ENCODE results near the gene MAGI2. TPM values are rescaled to one million over a fixed set of nuclear protein-coding genes. Genes with fewer than 3 reads are reported as not detected.

Gene MAGI2
- total RNA-seq, 2 donors from 2014 or later: 0.05 to 0.09 TPM

GRCh38 chr7:78141522-78142281 is 1311.8 kb downstream of the MAGI2 start:
- H3K27me3 Mint-ChIP-seq: peaks cover 14% of the 10 kb centered on the region
- ATAC-seq (replicated peaks): no peak
- no peak overlapping the region for H3K27ac Mint-ChIP-seq
- H3K4me1 Mint-ChIP-seq: no peaks in the 10 kb centered on the region
- H3K36me3 Mint-ChIP-seq (ENCODE audit: low read depth): no peaks in the 10 kb centered on the region
- H3K9me3 Mint-ChIP-seq: no peaks in the 10 kb centered on the region
- no peak overlapping the region for H3K4me3 Mint-ChIP-seq

- Mint-ChIP-seq H3K4me3 (no peak overlapping the region), H3K27ac (no peak overlapping the region), H3K4me1 (no peaks in the 10 kb centered on the region), H3K9me3 (no peaks in the 10 kb centered on the region), H3K27me3 (peaks cover 8% of the 10 kb centered on the region), H3K36me3 (ENCODE audit: low read depth) (no peaks in the 10 kb centered on the region)
- no peak for ATAC-seq (replicated peaks)
Observed at GRCh38 chr7:78140109-78140508, 1313.4 kb downstream of the MAGI2 start.

DNA sequence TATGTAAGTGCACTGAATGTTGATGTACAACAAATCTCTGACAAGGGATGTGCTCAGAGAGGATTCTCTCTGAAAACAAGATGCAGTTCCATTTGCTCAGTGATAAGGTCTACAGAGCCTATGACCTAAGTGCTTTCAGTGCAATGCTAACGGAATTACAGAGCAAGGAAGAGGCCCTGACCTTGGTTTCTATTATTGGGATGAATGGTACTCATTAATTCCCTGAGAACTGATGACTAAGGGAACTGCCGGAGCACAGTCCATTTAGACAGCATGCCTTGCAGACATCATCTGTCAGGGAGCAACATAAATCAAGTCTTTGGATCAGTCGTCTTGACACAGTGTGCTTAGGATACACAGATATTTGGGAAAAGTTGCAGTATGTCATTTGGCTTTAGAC is 1314.1 kb downstream of the MAGI2 start:
- H3K27me3 Mint-ChIP-seq: peaks cover 8% of the 10 kb centered on the region
- H3K4me1 Mint-ChIP-seq: no peaks in the 10 kb centered on the region
- no peak overlapping the region for H3K27ac Mint-ChIP-seq
- no peak overlapping the region for H3K4me3 Mint-ChIP-seq
- no peaks in the 10 kb centered on the region for H3K9me3 Mint-ChIP-seq
- no peaks in the 10 kb centered on the region for H3K36me3 Mint-ChIP-seq (ENCODE audit: low read depth)
- ATAC-seq (replicated peaks): no peak

- H3K4me3 Mint-ChIP-seq: no peak overlapping the region
- no peak overlapping the region for H3K27ac Mint-ChIP-seq
- ATAC-seq (replicated peaks): no peak
- H3K4me1 Mint-ChIP-seq: no peaks in the 10 kb centered on the region
- no peaks in the 10 kb centered on the region for H3K36me3 Mint-ChIP-seq (ENCODE audit: low read depth)
- peaks cover 4% of the 10 kb centered on the region for H3K27me3 Mint-ChIP-seq
- H3K9me3 Mint-ChIP-seq: no peaks in the 10 kb centered on the region
Observed at GRCh38 chr7:78134774-78135173, 1318.7 kb downstream of the MAGI2 start.

GRCh38 chr7:78134256-78134655 is 1319.2 kb downstream of the MAGI2 start:
- no peak for ATAC-seq (replicated peaks)
- Mint-ChIP-seq H3K27me3 (peaks cover 4% of the 10 kb centered on the region), H3K36me3 (ENCODE audit: low read depth) (no peaks in the 10 kb centered on the region), H3K9me3 (no peaks in the 10 kb centered on the region), H3K27ac (no peak overlapping the region), H3K4me1 (no peaks in the 10 kb centered on the region), H3K4me3 (no peak overlapping the region)

- Mint-ChIP-seq H3K27ac (no peak overlapping the region), H3K4me3 (no peak overlapping the region), H3K9me3 (no peaks in the 10 kb centered on the region), H3K36me3 (ENCODE audit: low read depth) (no peaks in the 10 kb centered on the region), H3K4me1 (no peaks in the 10 kb centered on the region), H3K27me3 (peaks cover 5% of the 10 kb centered on the region)
- no peak for ATAC-seq (replicated peaks)
Observed at GRCh38 chr7:78130446-78131215, 1322.8 kb downstream of the MAGI2 start.

- no peak for ATAC-seq (replicated peaks)
- Mint-ChIP-seq H3K4me3 (no peak overlapping the region), H3K4me1 (no peaks in the 10 kb centered on the region), H3K27ac (no peak overlapping the region), H3K36me3 (ENCODE audit: low read depth) (no peaks in the 10 kb centered on the region), H3K9me3 (no peaks in the 10 kb centered on the region), H3K27me3 (peaks cover 5% of the 10 kb centered on the region)
Observed at GRCh38 chr7:78129865-78130264, 1323.6 kb downstream of the MAGI2 start.

- Mint-ChIP-seq H3K4me3 (no peak overlapping the region), H3K27me3 (peaks cover 9% of the 10 kb centered on the region), H3K27ac (no peak overlapping the region), H3K36me3 (ENCODE audit: low read depth) (no peaks in the 10 kb centered on the region), H3K4me1 (no peaks in the 10 kb centered on the region), H3K9me3 (no peaks in the 10 kb centered on the region)
- no peak for ATAC-seq (replicated peaks)
Observed at GRCh38 chr7:78127009-78127408, 1326.5 kb downstream of the MAGI2 start.

DNA sequence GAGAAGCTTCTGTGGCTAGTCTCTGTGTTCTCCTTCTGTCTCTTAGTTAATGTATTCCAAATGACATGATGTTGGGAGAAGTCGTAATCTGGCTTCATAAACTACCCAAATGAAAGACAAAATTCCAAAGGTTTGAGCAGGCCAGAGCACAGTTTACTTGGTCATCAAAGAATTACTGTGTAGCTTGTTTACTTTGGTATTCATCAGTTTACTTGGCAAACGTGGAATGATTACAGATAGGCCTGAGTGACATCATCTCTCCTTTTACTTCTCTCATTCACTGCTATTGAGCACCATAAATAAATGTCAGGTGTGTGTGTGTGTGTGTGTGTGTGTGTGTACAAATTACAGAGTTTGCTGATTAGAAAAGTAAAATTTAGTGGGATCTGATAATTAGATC is 1327.6 kb downstream of the MAGI2 start:
- no peaks in the 10 kb centered on the region for H3K4me1 Mint-ChIP-seq
- H3K27me3 Mint-ChIP-seq: peaks cover 9% of the 10 kb centered on the region
- no peaks in the 10 kb centered on the region for H3K36me3 Mint-ChIP-seq (ENCODE audit: low read depth)
- H3K4me3 Mint-ChIP-seq: no peak overlapping the region
- no peaks in the 10 kb centered on the region for H3K9me3 Mint-ChIP-seq
- ATAC-seq (replicated peaks): no peak
- H3K27ac Mint-ChIP-seq: no peak overlapping the region

DNA sequence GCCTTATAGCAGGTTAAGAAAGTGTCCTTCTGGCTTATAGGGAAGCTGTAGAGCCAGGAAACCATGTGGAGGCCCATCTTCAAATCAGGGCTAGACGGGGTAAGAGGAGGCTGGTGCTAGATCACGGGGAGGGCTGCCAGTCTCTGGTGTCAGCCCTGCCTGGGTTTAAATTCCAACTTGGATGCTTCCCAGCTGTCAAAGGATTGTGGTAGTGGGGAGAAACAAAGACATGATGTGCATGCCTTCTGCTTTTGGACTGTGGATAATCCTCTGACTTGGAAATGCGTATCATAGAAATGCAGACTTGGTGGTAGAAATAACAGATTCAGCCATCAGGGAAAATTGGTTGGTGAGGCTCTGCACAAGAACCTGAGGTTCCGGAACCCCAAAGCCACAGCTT is 1329.3 kb downstream of the MAGI2 start:
- H3K27ac Mint-ChIP-seq: no peak overlapping the region
- H3K4me1 Mint-ChIP-seq: no peaks in the 10 kb centered on the region
- H3K9me3 Mint-ChIP-seq: no peaks in the 10 kb centered on the region
- no peaks in the 10 kb centered on the region for H3K36me3 Mint-ChIP-seq (ENCODE audit: low read depth)
- no peak for ATAC-seq (replicated peaks)
- no peak overlapping the region for H3K4me3 Mint-ChIP-seq
- peaks cover 9% of the 10 kb centered on the region for H3K27me3 Mint-ChIP-seq

- Mint-ChIP-seq H3K36me3 (ENCODE audit: low read depth) (no peaks in the 10 kb centered on the region), H3K4me1 (no peaks in the 10 kb centered on the region), H3K9me3 (no peaks in the 10 kb centered on the region), H3K27ac (no peak overlapping the region), H3K27me3 (peaks cover 4% of the 10 kb centered on the region), H3K4me3 (no peak overlapping the region)
- ATAC-seq (replicated peaks): no peak
Observed at GRCh38 chr7:78121888-78122287, 1331.6 kb downstream of the MAGI2 start.

GRCh38 chr7:78118470-78118869 is 1335.0 kb downstream of the MAGI2 start:
- no peak overlapping the region for H3K27ac Mint-ChIP-seq
- no peak overlapping the region for H3K4me3 Mint-ChIP-seq
- no peaks in the 10 kb centered on the region for H3K4me1 Mint-ChIP-seq
- no peaks in the 10 kb centered on the region for H3K9me3 Mint-ChIP-seq
- H3K36me3 Mint-ChIP-seq (ENCODE audit: low read depth): no peaks in the 10 kb centered on the region
- ATAC-seq (replicated peaks): no peak
- peaks cover 16% of the 10 kb centered on the region for H3K27me3 Mint-ChIP-seq

DNA sequence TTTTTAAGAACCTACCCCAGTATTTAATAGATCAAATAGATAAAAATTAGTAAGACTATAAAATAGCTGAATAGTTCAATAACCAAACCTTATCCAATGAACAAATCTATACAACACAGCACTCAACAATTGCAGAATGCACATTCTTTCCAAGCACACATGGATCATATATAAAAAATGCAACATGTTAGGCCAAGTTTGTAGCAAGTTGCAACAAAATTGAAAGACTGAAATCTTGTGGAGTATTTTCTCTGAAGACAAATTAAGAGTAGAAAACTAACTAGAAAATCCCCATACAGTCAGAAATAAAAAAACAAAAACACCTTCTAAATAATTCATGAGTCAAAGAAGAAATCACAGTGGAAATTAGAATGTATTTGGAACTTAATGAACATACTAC is 1337.6 kb downstream of the MAGI2 start:
- H3K27me3 Mint-ChIP-seq: peaks cover 34% of the 10 kb centered on the region
- H3K36me3 Mint-ChIP-seq (ENCODE audit: low read depth): no peaks in the 10 kb centered on the region
- ATAC-seq (replicated peaks): no peak
- H3K4me1 Mint-ChIP-seq: no peaks in the 10 kb centered on the region
- H3K4me3 Mint-ChIP-seq: no peak overlapping the region
- no peaks in the 10 kb centered on the region for H3K9me3 Mint-ChIP-seq
- H3K27ac Mint-ChIP-seq: no peak overlapping the region

DNA sequence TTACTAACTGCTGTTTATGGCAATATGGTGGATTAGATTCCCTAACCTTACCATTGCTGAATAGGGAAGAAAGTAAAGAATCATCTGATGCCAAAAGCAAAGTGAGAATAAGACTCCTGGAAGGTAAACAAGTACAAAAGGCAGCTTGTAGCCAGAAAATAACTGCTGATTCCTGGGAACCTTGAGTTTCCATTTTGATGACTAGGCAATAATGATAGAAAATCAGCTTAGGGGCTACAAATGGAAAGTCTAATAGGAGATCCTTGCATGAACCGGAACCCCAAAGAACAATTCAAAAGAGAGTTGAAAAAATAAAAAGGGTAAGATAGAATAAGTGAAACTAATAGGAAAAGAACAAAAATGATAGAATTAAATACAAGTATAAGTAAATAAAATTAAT is 1338.5 kb downstream of the MAGI2 start:
- H3K4me1 Mint-ChIP-seq: no peaks in the 10 kb centered on the region
- no peak overlapping the region for H3K4me3 Mint-ChIP-seq
- no peaks in the 10 kb centered on the region for H3K36me3 Mint-ChIP-seq (ENCODE audit: low read depth)
- H3K27me3 Mint-ChIP-seq: peaks cover 38% of the 10 kb centered on the region
- no peak for ATAC-seq (replicated peaks)
- no peaks in the 10 kb centered on the region for H3K9me3 Mint-ChIP-seq
- no peak overlapping the region for H3K27ac Mint-ChIP-seq

DNA sequence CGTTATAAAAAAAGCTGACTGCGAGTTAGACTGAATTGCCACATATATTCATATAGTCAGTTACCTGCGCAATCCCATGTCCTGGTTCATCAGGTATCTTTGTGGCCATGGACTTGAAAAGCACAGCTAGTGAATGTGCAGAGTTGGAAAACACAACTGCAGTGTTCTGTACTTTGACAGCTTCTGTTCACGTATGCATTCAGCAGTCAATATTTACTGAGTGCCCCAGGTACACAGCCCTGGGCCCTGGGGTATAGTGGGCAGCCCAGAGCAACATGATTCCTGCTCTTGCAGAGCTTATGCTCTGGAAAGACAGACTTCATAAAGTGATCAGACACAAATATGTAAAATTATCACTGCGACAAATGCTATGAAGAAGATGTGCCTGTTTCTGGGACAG is 1341.0 kb downstream of the MAGI2 start:
- no peak for ATAC-seq (replicated peaks)
- H3K4me1 Mint-ChIP-seq: no peaks in the 10 kb centered on the region
- H3K9me3 Mint-ChIP-seq: no peaks in the 10 kb centered on the region
- H3K27me3 Mint-ChIP-seq: peaks cover 50% of the 10 kb centered on the region
- H3K27ac Mint-ChIP-seq: no peak overlapping the region
- no peak overlapping the region for H3K4me3 Mint-ChIP-seq
- H3K36me3 Mint-ChIP-seq (ENCODE audit: low read depth): no peaks in the 10 kb centered on the region

Measured in activated T-helper 17 cell treated with anti-CD3 and anti-CD28 coated beads, Interleukin-2, amount 50 U/mL, for 72 hours (primary cell).